K562 (cell line): ENCODE results near the gene MYO7A. TPM values are rescaled to one million over a fixed set of nuclear protein-coding genes. Genes with fewer than 3 reads are reported as not detected.

Experiments
- ATAC-seq: fragments of 200-7000 bp; cut with Tn5 transposase; 3 replicates; pipeline ENCODE4 v1.9.1; 2020; ENCODE audit warnings: moderate library complexity
- BruUV-seq: library from RNA; stranded (reverse); fragments of 400-500 nt; replicated peaks from 2 replicates; lab custom pipeline; 2021; lab: Mats Ljungman, UMichigan
- CTCF ChIA-PET: fragments of 300-600 bp; formaldehyde crosslinking; extraction: SDS; loops from one replicate; lab custom pipeline; 2021; ENCODE audit warnings: low intra/inter-chr PET ratio; lab: Yijun Ruan, JAX
- POLR2A ChIA-PET: fragments of 300-600, 350-650 bp; sonication (Branson Sonifier 250); formaldehyde crosslinking; extraction: SDS; loops from one replicate; lab custom pipeline; 2021; ENCODE audit warnings: antibody characterized with exemption, inconsistent platforms; lab: Yijun Ruan, JAX
- DNase-seq, 4 experiments: peaks; one replicate each; pipeline versions ENCODE4 v3.0.0 to v3.0.0-alpha.2; 2011 to 2018; ENCODE audit warnings: low spot score in 3 of 4, mixed read lengths in 3 of 4; ENCODE audit errors: extremely low read depth in 1 of 4
- FAIRE-seq: peaks from 2 replicates; lab custom pipeline; 2011; peaks lifted over from hg19 to GRCh38; lab: Jason Lieb, UNC
- H2AFZ ChIP-seq: 2 replicates; pipeline ENCODE4 v1.6.0; 2011; ENCODE audit warnings: low read depth, low read length, control low read depth, inconsistent platforms
- H3K27ac ChIP-seq: fragments of 200-600 bp; 3 replicates; pipeline ENCODE4 v1.8.0; 2011; ENCODE audit warnings: low read depth, mild to moderate bottlenecking, control low read depth, inconsistent platforms, low read length, moderate library complexity, mixed read lengths; ENCODE audit errors: extremely low read depth
- H3K27me3 ChIP-seq, 2 experiments: fragments of 300-600 bp in 1 of 2; 2 replicates in 1 of 2; 3 replicates in 1 of 2; pipeline versions ENCODE4 v1.6.0 to v1.8.0; 2011; ENCODE audit warnings: inconsistent platforms in 2 of 2, low read length in 2 of 2, mild to moderate bottlenecking in 1 of 2, mixed read lengths in 1 of 2, moderate library complexity in 1 of 2; ENCODE audit not compliant: control insufficient read depth in 2 of 2, insufficient read depth in 2 of 2
- H3K36me3 ChIP-seq: fragments of 300-600 bp; 3 replicates; pipeline ENCODE4 v1.8.0; 2011; ENCODE audit warnings: mild to moderate bottlenecking, low read length, inconsistent platforms; ENCODE audit not compliant: control insufficient read depth, insufficient read depth
- H3K4me1 ChIP-seq, 2 experiments: fragments of 200-600 bp in 1 of 2; replicated peaks in 1 of 2; 2 replicates in 1 of 2; 3 replicates in 1 of 2; pipeline versions ENCODE4 v1.5.1 to v1.8.0; 2011; ENCODE audit warnings: inconsistent platforms in 2 of 2, low read length in 2 of 2, mild to moderate bottlenecking in 1 of 2, mixed read lengths in 1 of 2, moderate library complexity in 1 of 2; ENCODE audit not compliant: control insufficient read depth in 2 of 2, insufficient read depth in 2 of 2
- H3K4me2 ChIP-seq: 2 replicates; pipeline ENCODE4 v1.6.1; 2011; ENCODE audit warnings: low read length, control low read depth, inconsistent platforms, mixed read lengths; ENCODE audit not compliant: insufficient read depth
- H3K4me3 ChIP-seq: fragments of 200-600 bp; sonication (generic), shearing (Covaris generic); 2 replicates; pipeline ENCODE4 v1.5.1; 2016; ENCODE audit warnings: control low read depth, inconsistent platforms
- H3K79me2 ChIP-seq: fragments of 200-600 bp; 3 replicates; pipeline ENCODE4 v1.8.0; 2011; ENCODE audit warnings: low read length, inconsistent platforms; ENCODE audit not compliant: control insufficient read depth, insufficient read depth
- H3K9ac ChIP-seq, 2 experiments: 2 replicates each; pipeline versions ENCODE4 v1.6.0 to v1.6.1; 2011; ENCODE audit warnings: low read depth in 2 of 2, low read length in 2 of 2, control low read depth in 1 of 2, inconsistent platforms in 1 of 2, mild to moderate bottlenecking in 1 of 2, mixed read lengths in 1 of 2; ENCODE audit not compliant: insufficient read depth in 1 of 2
- H3K9me1 ChIP-seq: one replicate; pipeline ENCODE4 v1.6.0; 2011; ENCODE audit warnings: inconsistent platforms, mild to moderate bottlenecking, low read length, moderate library complexity; ENCODE audit not compliant: control insufficient read depth, insufficient read depth
- H3K9me3 ChIP-seq: replicated peaks from 2 replicates; pipeline ENCODE4 v1.5.1; 2011; ENCODE audit warnings: low read depth, low read length, inconsistent platforms; ENCODE audit not compliant: control insufficient read depth, insufficient read depth
- H4K20me1 ChIP-seq: replicated peaks from 2 replicates; pipeline ENCODE4 v1.6.1; 2011; ENCODE audit warnings: low read length, inconsistent platforms, mixed read lengths; ENCODE audit not compliant: control insufficient read depth, insufficient read depth
- CTBP1 ChIP-seq: fragments of 450-650 bp; IDR thresholded peaks from 2 replicates; pipeline ENCODE4 v1.6.1; 2016; ENCODE audit warnings: borderline replicate concordance
- EP400 ChIP-seq: fragments of 450-650 bp; IDR thresholded peaks from 2 replicates; pipeline ENCODE4 v1.6.1; 2017; ENCODE audit warnings: antibody characterized with exemption, mild to moderate bottlenecking, moderate library complexity
- ILF3 ChIP-seq: fragments of 450-650 bp; IDR thresholded peaks from 2 replicates; pipeline ENCODE4 v1.6.1; 2018; ENCODE audit warnings: antibody characterized with exemption, mild to moderate bottlenecking, moderate library complexity, borderline replicate concordance
- MEF2A ChIP-seq: IDR thresholded peaks from 2 replicates; pipeline ENCODE4 v1.6.1; 2011; ENCODE audit warnings: low read depth, mild to moderate bottlenecking, low read length, moderate library complexity; ENCODE audit not compliant: control insufficient read depth
- MIER1 ChIP-seq: fragments of 450-650 bp; IDR thresholded peaks from 2 replicates; pipeline ENCODE4 v1.6.1; 2016; ENCODE audit warnings: antibody characterized with exemption, mild to moderate bottlenecking, low read depth
- NCOA1 ChIP-seq: fragments of 450-650 bp; IDR thresholded peaks from 2 replicates; pipeline ENCODE4 v1.6.1; 2016; ENCODE audit warnings: low read depth
- NEUROD1 ChIP-seq: fragments of 150-350 bp; IDR thresholded peaks from 2 replicates; pipeline ENCODE4 v1.6.1; 2014; ENCODE audit warnings: borderline replicate concordance, low read length, low read depth; ENCODE audit not compliant: partially characterized antibody
- SMAD1 ChIP-seq: fragments of 150-350 bp; IDR thresholded peaks from 2 replicates; pipeline ENCODE4 v1.6.1; 2014; ENCODE audit warnings: low read length, low read depth; ENCODE audit not compliant: partially characterized antibody
- TOE1 ChIP-seq, 2 experiments: fragments of 450-650 bp in 1 of 2; sonication (generic) in 1 of 2; formaldehyde crosslinking in 1 of 2; IDR thresholded peaks; 2 replicates each; pipeline versions ENCODE4 v1.7.1 to v1.8.0; 2016 to 2022; ENCODE audit warnings: borderline replicate concordance in 2 of 2, mild to moderate bottlenecking in 2 of 2, antibody characterized with exemption in 1 of 2, inconsistent platforms in 1 of 2, low read depth in 1 of 2, missing genetic modification reagents in 1 of 2, moderate library complexity in 1 of 2
- ZC3H4 ChIP-seq: sonication (generic); formaldehyde crosslinking; IDR thresholded peaks from 2 replicates; pipeline ENCODE4 v1.9.0; 2021; ENCODE audit warnings: missing genetic modification reagents, borderline replicate concordance
- WGBS: fragments of 100-300 bp; shearing (Covaris generic); methylation state at CpG from one replicate; pipeline ENCODE4 v1.1.6; 2016; ENCODE audit warnings: low coverage, mixed read lengths; ENCODE audit not compliant: insufficient coverage; ENCODE audit errors: missing lambda C conversion rate; 5-methylcytosine and 5-hydroxymethylcytosine counted together
- in situ Hi-C: fragments of 300-500 bp; cut with MboI; formaldehyde crosslinking; loops from 4 replicates; pipeline ENCODE4 v1.15.0; 2018; ENCODE audit warnings: inconsistent platforms, mixed read lengths
- intact Hi-C: fragments of 100-400 bp; cut with micrococcal nuclease; formaldehyde crosslinking; loops from 2 replicates; pipeline ENCODE4 v1.14.2; 2022
- polyA plus RNA-seq, 8 experiments: library from polyadenylated mRNA; depleted of rRNA in 4 of 8; stranded (reverse) in 5 of 8; unstranded in 3 of 8; fragments of >200 nt; fragmentation: Nextera tagmentation in 2 of 8; fragmentation: Illumina TruSeq in 1 of 8; extraction: Ambion mirVana in 2 of 8; extraction: Trizol in 1 of 8; gene quantifications; 2 replicates each; pipeline versions ENCODE4 v1.2.1 to v1.2.3, GENCODE V29; 2011 to 2014; ENCODE audit warnings: inconsistent platforms in 1 of 8, missing spikeins in 1 of 8
- total RNA-seq, 7 experiments: library from RNA; depleted of rRNA in 6 of 7; stranded (reverse); fragments of >200 nt in 6 of 7; fragmentation: Illumina TruSeq in 2 of 7; extraction: Trizol in 2 of 7; gene quantifications; 2 replicates each; pipeline versions ENCODE4 v1.2.1 to v1.2.3, GENCODE V29; 2011 to 2021; ENCODE audit warnings: low replicate concordance in 1 of 7
- TF ChIP-seq, protein P1 (sequence below): sonication (generic); formaldehyde crosslinking; IDR thresholded peaks from 2 replicates; pipeline ENCODE4 v1.8.1; 2023; ENCODE audit warnings: mild to moderate bottlenecking, missing genetic modification reagents
- TF ChIP-seq, protein P2 (sequence below): fragments of 450-650 bp; IDR thresholded peaks from 2 replicates; pipeline ENCODE4 v1.6.1; 2016
- TF ChIP-seq, protein P3 (sequence below): fragments of 450-650 bp; IDR thresholded peaks from 2 replicates; pipeline ENCODE4 v1.7.0; 2016; ENCODE audit warnings: borderline replicate concordance
- TF ChIP-seq, protein P4 (sequence below): fragments of 250-450 bp; sonication (Bioruptor Pico); IDR thresholded peaks from 2 replicates; pipeline ENCODE4 v1.8.0; 2021; ENCODE audit warnings: moderate library complexity, mild to moderate bottlenecking, inconsistent platforms
- TF ChIP-seq, protein P5 (sequence below): sonication (generic); formaldehyde crosslinking; IDR thresholded peaks from 2 replicates; pipeline ENCODE4 v1.8.1; 2023; ENCODE audit warnings: mild to moderate bottlenecking, missing genetic modification reagents

Gene MYO7A
- total and polyA plus RNA-seq, 9 of the 15 experiments (the other 6 are each of a cell fraction or from before 2014, with no cell fraction given) = 0.01 to 0.11 (median 0.07) TPM; not detected in 1

DNA sequence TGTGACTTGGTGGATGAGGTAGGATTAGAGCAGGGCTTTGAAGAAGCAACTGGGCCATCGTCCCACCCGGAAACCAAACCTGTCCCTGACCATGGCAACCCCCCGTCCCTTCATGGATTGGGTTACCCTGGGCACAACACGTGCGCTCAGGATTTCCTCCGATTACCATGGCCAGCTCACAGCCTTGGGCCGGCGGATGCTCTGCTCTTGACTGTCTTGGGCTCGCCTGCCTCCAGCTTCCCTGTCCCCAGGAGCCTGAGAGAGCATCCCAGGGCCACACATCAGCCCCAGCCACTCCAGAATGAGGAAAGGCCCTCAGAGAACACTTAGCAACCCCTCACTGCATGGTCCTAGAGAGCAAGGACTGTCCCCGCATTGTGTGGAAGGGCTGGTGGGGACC is 22.8 kb downstream of the MYO7A start:
- Histone ChIP-seq H3K36me3 (no peaks in the 10 kb centered on the region), H3K4me1 (peaks cover 0 to 7% of the 10 kb centered on the region in 2 experiments; a peak in 3 of 5 replicates), H3K4me2 (no peak overlapping the region), H3K9ac (no peak overlapping the region), H2AFZ (no peak overlapping the region), H3K27me3 (peaks cover 22 to 82% of the 10 kb centered on the region in 2 experiments), H3K27ac (no peak overlapping the region), H3K9me3 (no peaks in the 10 kb centered on the region), H4K20me1 (peaks cover 3% of the 10 kb centered on the region; the same call in 1 of the 2 replicates), H3K4me3 (no peak overlapping the region), H3K79me2 (no peaks in the 10 kb centered on the region), H3K9me1 (no peaks in the 10 kb centered on the region)
- no peak for DNase-seq
- no peak for FAIRE-seq
- POLR2A ChIA-PET = no interaction called here
- intact Hi-C loops (no loop called here), in situ Hi-C loops (no loop called here)
- no TSS peak for BruUV-seq
- WGBS = 5% methylated on average over 10 of the region's 10 CpGs
- ATAC-seq = no peak; the same call in 2 of the 3 replicates
- CTCF ChIA-PET = no interaction called here
- TF ChIP-seq, protein P1, sequence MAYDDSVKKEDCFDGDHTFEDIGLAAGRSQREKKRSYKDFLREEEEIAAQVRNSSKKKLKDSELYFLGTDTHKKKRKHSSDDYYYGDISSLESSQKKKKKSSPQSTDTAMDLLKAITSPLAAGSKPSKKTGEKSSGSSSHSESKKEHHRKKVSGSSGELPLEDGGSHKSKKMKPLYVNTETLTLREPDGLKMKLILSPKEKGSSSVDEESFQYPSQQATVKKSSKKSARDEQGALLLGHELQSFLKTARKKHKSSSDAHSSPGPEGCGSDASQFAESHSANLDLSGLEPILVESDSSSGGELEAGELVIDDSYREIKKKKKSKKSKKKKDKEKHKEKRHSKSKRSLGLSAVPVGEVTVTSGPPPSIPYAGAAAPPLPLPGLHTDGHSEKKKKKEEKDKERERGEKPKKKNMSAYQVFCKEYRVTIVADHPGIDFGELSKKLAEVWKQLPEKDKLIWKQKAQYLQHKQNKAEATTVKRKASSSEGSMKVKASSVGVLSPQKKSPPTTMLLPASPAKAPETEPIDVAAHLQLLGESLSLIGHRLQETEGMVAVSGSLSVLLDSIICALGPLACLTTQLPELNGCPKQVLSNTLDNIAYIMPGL (CRISPR knock-in tag) = no peak
- TF ChIP-seq MIER1 (no peak), MEF2A (no peak), SMAD1 (no peak), CTBP1 (no peak), EP400 (no peak), ILF3 (no peak), TOE1 (IDR thresholded peaks at IDR 0.05; ENCODE audit: borderline replicate concordance) (no peak), TOE1 (CRISPR knock-in tag; IDR thresholded peaks at IDR 0.05; ENCODE audit: borderline replicate concordance, low read depth) (no peak), NCOA1 (no peak), NEUROD1 (no peak), ZC3H4 (CRISPR knock-in tag) (no peak)
- TF ChIP-seq, protein P2, sequence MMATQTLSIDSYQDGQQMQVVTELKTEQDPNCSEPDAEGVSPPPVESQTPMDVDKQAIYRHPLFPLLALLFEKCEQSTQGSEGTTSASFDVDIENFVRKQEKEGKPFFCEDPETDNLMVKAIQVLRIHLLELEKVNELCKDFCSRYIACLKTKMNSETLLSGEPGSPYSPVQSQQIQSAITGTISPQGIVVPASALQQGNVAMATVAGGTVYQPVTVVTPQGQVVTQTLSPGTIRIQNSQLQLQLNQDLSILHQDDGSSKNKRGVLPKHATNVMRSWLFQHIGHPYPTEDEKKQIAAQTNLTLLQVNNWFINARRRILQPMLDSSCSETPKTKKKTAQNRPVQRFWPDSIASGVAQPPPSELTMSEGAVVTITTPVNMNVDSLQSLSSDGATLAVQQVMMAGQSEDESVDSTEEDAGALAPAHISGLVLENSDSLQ = no peak
- TF ChIP-seq, protein P3, sequence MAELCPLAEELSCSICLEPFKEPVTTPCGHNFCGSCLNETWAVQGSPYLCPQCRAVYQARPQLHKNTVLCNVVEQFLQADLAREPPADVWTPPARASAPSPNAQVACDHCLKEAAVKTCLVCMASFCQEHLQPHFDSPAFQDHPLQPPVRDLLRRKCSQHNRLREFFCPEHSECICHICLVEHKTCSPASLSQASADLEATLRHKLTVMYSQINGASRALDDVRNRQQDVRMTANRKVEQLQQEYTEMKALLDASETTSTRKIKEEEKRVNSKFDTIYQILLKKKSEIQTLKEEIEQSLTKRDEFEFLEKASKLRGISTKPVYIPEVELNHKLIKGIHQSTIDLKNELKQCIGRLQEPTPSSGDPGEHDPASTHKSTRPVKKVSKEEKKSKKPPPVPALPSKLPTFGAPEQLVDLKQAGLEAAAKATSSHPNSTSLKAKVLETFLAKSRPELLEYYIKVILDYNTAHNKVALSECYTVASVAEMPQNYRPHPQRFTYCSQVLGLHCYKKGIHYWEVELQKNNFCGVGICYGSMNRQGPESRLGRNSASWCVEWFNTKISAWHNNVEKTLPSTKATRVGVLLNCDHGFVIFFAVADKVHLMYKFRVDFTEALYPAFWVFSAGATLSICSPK = no peak
- TF ChIP-seq, protein P4, sequence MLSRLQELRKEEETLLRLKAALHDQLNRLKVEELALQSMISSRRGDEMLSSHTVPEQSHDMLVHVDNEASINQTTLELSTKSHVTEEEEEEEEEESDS (CRISPR knock-in tag) = no peak
- TF ChIP-seq, protein P5, sequence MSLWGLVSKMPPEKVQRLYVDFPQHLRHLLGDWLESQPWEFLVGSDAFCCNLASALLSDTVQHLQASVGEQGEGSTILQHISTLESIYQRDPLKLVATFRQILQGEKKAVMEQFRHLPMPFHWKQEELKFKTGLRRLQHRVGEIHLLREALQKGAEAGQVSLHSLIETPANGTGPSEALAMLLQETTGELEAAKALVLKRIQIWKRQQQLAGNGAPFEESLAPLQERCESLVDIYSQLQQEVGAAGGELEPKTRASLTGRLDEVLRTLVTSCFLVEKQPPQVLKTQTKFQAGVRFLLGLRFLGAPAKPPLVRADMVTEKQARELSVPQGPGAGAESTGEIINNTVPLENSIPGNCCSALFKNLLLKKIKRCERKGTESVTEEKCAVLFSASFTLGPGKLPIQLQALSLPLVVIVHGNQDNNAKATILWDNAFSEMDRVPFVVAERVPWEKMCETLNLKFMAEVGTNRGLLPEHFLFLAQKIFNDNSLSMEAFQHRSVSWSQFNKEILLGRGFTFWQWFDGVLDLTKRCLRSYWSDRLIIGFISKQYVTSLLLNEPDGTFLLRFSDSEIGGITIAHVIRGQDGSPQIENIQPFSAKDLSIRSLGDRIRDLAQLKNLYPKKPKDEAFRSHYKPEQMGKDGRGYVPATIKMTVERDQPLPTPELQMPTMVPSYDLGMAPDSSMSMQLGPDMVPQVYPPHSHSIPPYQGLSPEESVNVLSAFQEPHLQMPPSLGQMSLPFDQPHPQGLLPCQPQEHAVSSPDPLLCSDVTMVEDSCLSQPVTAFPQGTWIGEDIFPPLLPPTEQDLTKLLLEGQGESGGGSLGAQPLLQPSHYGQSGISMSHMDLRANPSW (CRISPR knock-in tag) = no peak
